ENCODE measurements around the gene STARD3.

STARD3 gene

GRCh38 chr17:39703913-39704312, 67.0 kb downstream of the STARD3 start:
- Histone ChIP-seq H3K4me3 (ENCODE audit: severe bottlenecking) (no peak overlapping the region), H3K4me1 (ENCODE audit: insufficient read depth, poor library complexity, severe bottlenecking) (peaks cover 21% of the 10 kb centered on the region), H3K27ac (ENCODE audit: poor library complexity, severe bottlenecking) (no peak overlapping the region), H3K27me3 (ENCODE audit: insufficient read depth, poor library complexity, severe bottlenecking) (no peaks in the 10 kb centered on the region), H3K36me3 (ENCODE audit: low read depth) (peaks cover 21% of the 10 kb centered on the region), H3K9me3 (ENCODE audit: severe bottlenecking) (no peaks in the 10 kb centered on the region)
- TF ChIP-seq, protein P1, sequence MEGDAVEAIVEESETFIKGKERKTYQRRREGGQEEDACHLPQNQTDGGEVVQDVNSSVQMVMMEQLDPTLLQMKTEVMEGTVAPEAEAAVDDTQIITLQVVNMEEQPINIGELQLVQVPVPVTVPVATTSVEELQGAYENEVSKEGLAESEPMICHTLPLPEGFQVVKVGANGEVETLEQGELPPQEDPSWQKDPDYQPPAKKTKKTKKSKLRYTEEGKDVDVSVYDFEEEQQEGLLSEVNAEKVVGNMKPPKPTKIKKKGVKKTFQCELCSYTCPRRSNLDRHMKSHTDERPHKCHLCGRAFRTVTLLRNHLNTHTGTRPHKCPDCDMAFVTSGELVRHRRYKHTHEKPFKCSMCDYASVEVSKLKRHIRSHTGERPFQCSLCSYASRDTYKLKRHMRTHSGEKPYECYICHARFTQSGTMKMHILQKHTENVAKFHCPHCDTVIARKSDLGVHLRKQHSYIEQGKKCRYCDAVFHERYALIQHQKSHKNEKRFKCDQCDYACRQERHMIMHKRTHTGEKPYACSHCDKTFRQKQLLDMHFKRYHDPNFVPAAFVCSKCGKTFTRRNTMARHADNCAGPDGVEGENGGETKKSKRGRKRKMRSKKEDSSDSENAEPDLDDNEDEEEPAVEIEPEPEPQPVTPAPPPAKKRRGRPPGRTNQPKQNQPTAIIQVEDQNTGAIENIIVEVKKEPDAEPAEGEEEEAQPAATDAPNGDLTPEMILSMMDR (IDR thresholded peaks at IDR 0.05; ENCODE audit: poor library complexity, severe bottlenecking) = no peak
- ATAC-seq (ENCODE audit: low read depth) (no peak), DNase-seq (ENCODE audit: low spot score) (no peak)

- H3K36me3 ChIP-seq (ENCODE audit: low read depth) = peaks cover 26% of the 10 kb centered on the region
- no peak overlapping the region for H3K4me3 ChIP-seq (ENCODE audit: severe bottlenecking)
- peaks cover 16% of the 10 kb centered on the region for H3K4me1 ChIP-seq (ENCODE audit: insufficient read depth, poor library complexity, severe bottlenecking)
- no peaks in the 10 kb centered on the region for H3K27me3 ChIP-seq (ENCODE audit: insufficient read depth, poor library complexity, severe bottlenecking)
- TF ChIP-seq, protein P1 (IDR thresholded peaks at IDR 0.05; ENCODE audit: poor library complexity, severe bottlenecking) = no peak
- no peak for DNase-seq (ENCODE audit: low spot score)
- ATAC-seq (ENCODE audit: low read depth) = no peak
- peak overlapping the region; percentile 56 for H3K27ac ChIP-seq (ENCODE audit: poor library complexity, severe bottlenecking)
- H3K9me3 ChIP-seq (ENCODE audit: severe bottlenecking) = no peaks in the 10 kb centered on the region
Observed at GRCh38 chr17:39704821-39705551, 68.0 kb downstream of the STARD3 start.

GRCh38 chr17:39705786-39706348, 68.9 kb downstream of the STARD3 start:
- ATAC-seq (ENCODE audit: low read depth) = peak; percentile 87
- no peak for DNase-seq (ENCODE audit: low spot score)
- peaks cover 16% of the 10 kb centered on the region for H3K4me1 ChIP-seq (ENCODE audit: insufficient read depth, poor library complexity, severe bottlenecking)

DNA sequence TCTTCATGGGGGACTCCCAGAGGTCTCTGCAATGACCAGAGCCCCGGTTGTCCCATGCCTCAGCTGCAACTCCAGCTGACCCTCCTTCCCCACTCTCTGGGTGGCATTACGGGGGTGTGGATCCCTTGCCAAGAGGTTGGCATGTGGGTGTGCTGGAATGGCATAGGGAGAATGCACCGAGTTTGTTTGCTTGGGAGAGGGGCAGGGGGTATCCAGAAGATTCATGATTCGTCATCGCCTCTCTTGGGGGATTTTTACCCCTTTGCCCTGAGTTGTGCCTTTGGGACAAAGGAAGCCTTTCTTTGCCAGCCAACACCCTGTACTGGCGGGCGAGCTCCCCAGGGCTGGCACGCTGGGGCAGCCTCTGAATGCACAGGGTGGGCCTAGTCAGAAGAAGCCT, 69.4 kb downstream of the STARD3 start:
- Histone ChIP-seq H3K36me3 (ENCODE audit: low read depth) (peaks cover 38% of the 10 kb centered on the region), H3K27me3 (ENCODE audit: insufficient read depth, poor library complexity, severe bottlenecking) (no peaks in the 10 kb centered on the region), H3K27ac (ENCODE audit: poor library complexity, severe bottlenecking) (peak overlapping the region; percentile 56), H3K4me3 (ENCODE audit: severe bottlenecking) (no peak overlapping the region), H3K4me1 (ENCODE audit: insufficient read depth, poor library complexity, severe bottlenecking) (peaks cover 16% of the 10 kb centered on the region), H3K9me3 (ENCODE audit: severe bottlenecking) (no peaks in the 10 kb centered on the region)
- ATAC-seq (ENCODE audit: low read depth) = no peak
- TF ChIP-seq, protein P1 (IDR thresholded peaks at IDR 0.05; ENCODE audit: poor library complexity, severe bottlenecking) = no peak
- DNase-seq (ENCODE audit: low spot score) = no peak

More at GRCh38 chr17:39705786-39706348, 68.9 kb downstream of the STARD3 start:
- Histone ChIP-seq H3K27ac (ENCODE audit: poor library complexity, severe bottlenecking) (peak overlapping the region; percentile 56), H3K9me3 (ENCODE audit: severe bottlenecking) (no peaks in the 10 kb centered on the region), H3K36me3 (ENCODE audit: low read depth) (peaks cover 33% of the 10 kb centered on the region), H3K4me3 (ENCODE audit: severe bottlenecking) (no peak overlapping the region), H3K27me3 (ENCODE audit: insufficient read depth, poor library complexity, severe bottlenecking) (no peaks in the 10 kb centered on the region)
- TF ChIP-seq, protein P1 (IDR thresholded peaks at IDR 0.05; ENCODE audit: poor library complexity, severe bottlenecking) = no peak

- TF ChIP-seq, protein P1 (IDR thresholded peaks at IDR 0.05; ENCODE audit: poor library complexity, severe bottlenecking) = no peak
- H3K27ac ChIP-seq (ENCODE audit: poor library complexity, severe bottlenecking) = peak overlapping the region; percentile 56
Observed at GRCh38 chr17:39706921-39707337, 70.0 kb downstream of the STARD3 start.

More at GRCh38 chr17:39706921-39707337, 70.0 kb downstream of the STARD3 start:
- H3K4me1 ChIP-seq (ENCODE audit: insufficient read depth, poor library complexity, severe bottlenecking) = peaks cover 16% of the 10 kb centered on the region
- no peaks in the 10 kb centered on the region for H3K9me3 ChIP-seq (ENCODE audit: severe bottlenecking)
- peaks cover 42% of the 10 kb centered on the region for H3K36me3 ChIP-seq (ENCODE audit: low read depth)
- no peaks in the 10 kb centered on the region for H3K27me3 ChIP-seq (ENCODE audit: insufficient read depth, poor library complexity, severe bottlenecking)
- ATAC-seq (ENCODE audit: low read depth) (no peak), DNase-seq (ENCODE audit: low spot score) (no peak)
- H3K4me3 ChIP-seq (ENCODE audit: severe bottlenecking) = no peak overlapping the region

Measured in RWPE2 (cell line).